Body of pancreas (tissue), 4 donors: ENCODE measurements around the gene LINC01488.

Source experiments
- CTCF ChIP-seq, 7 experiments: fragments of 450-650 bp in 4 of 7; fragments of 200-600 bp in 3 of 7; sonication (generic) in 3 of 7; IDR thresholded peaks; one replicate each; pipeline ENCODE4 v1.5.1; 2016 to 2019; ENCODE audit warnings: antibody characterized with exemption in 7 of 7
- POLR2A ChIP-seq, 3 donors: fragments of 450-650 bp; IDR thresholded peaks; one replicate each; pipeline ENCODE4 v1.6.1; 2016; ENCODE audit warnings: antibody characterized with exemption in 3 of 3, mild to moderate bottlenecking in 2 of 3

GRCh38 chr11:69461272-69461962, 20.0 kb upstream of the LINC01488 start:
- TF ChIP-seq POLR2A (IDR thresholded peaks at IDR 0.05) = no peak
- TF ChIP-seq CTCF (IDR thresholded peaks at IDR 0.05) = no peak
